PC-9 (cell line): ENCODE measurements around the gene PRMT5. TPM values are rescaled to one million over a fixed set of nuclear protein-coding genes. Genes with fewer than 3 reads are reported as not detected.

Experiments
- BruUV-seq: library from RNA; stranded (reverse); fragments of 400-500 nt; replicated peaks from 2 replicates; lab custom pipeline; 2021; lab: Mats Ljungman, UMichigan
- CTCF ChIA-PET: fragments of 300-600 bp; sonication (Branson Sonifier 250); formaldehyde crosslinking; loops from one replicate; lab custom pipeline; 2022; ENCODE audit warnings: antibody characterized with exemption; lab: Charles Lee
- POLR2A ChIA-PET: fragments of 300-600 bp; sonication (Branson Sonifier 250); formaldehyde crosslinking; loops from one replicate; lab custom pipeline; 2022; ENCODE audit warnings: antibody characterized with exemption; ENCODE audit not compliant: unreplicated experiment; lab: Charles Lee
- DNase-seq, 2 experiments: peaks; one replicate each; pipeline versions ENCODE4 v3.0.0 to v3.0.0-alpha.2; 2015 to 2022; ENCODE audit warnings: mixed read lengths in 1 of 2
- H2AFZ ChIP-seq: fragments of 200-600 bp; sonication (generic); 2 replicates; pipeline ENCODE4 v1.8.1; 2017; ENCODE audit warnings: antibody characterized with exemption
- H3F3A ChIP-seq: fragments of 200-600 bp; sonication (generic); 2 replicates; pipeline ENCODE4 v1.8.1; 2017; ENCODE audit warnings: antibody characterized with exemption, mild to moderate bottlenecking, low read depth; ENCODE audit not compliant: insufficient read depth
- H3K27ac ChIP-seq: fragments of 200-600 bp; sonication (generic); 2 replicates; pipeline ENCODE4 v1.6.1; 2016; ENCODE audit warnings: mixed run types
- H3K27me3 ChIP-seq: fragments of 200-600 bp; sonication (generic); 2 replicates; pipeline ENCODE4 v1.6.1; 2016; ENCODE audit warnings: low read depth, mixed run types; ENCODE audit not compliant: insufficient read depth
- H3K36me3 ChIP-seq: fragments of 200-600 bp; sonication (generic); 2 replicates; pipeline ENCODE4 v1.6.1; 2016; ENCODE audit warnings: low read depth, mixed run types
- H3K4me1 ChIP-seq: fragments of 200-600 bp; sonication (generic); replicated peaks from 2 replicates; pipeline ENCODE4 v1.6.1; 2016; ENCODE audit warnings: mixed run types; ENCODE audit not compliant: insufficient read depth
- H3K4me2 ChIP-seq: fragments of 200-600 bp; sonication (generic); 2 replicates; pipeline ENCODE4 v1.6.1; 2017; ENCODE audit warnings: mixed run types
- H3K4me3 ChIP-seq: fragments of 200-600 bp; sonication (generic); 2 replicates; pipeline ENCODE4 v1.6.1; 2016; ENCODE audit warnings: mixed run types
- H3K79me2 ChIP-seq: fragments of 200-600 bp; sonication (generic); 2 replicates; pipeline ENCODE4 v1.6.1; 2017; ENCODE audit warnings: low read depth, mixed run types
- H3K9me2 ChIP-seq: fragments of 200-600 bp; sonication (generic); 2 replicates; pipeline ENCODE4 v1.8.1; 2017; ENCODE audit warnings: mild to moderate bottlenecking; ENCODE audit not compliant: insufficient read depth
- H3K9me3 ChIP-seq: fragments of 200-600 bp; sonication (generic); 2 replicates; pipeline ENCODE4 v1.8.1; 2016; ENCODE audit warnings: low read depth; ENCODE audit not compliant: insufficient read depth
- H4K20me1 ChIP-seq: fragments of 200-600 bp; sonication (generic); 2 replicates; pipeline ENCODE4 v1.8.1; 2017; ENCODE audit not compliant: insufficient read depth
- EZH2 ChIP-seq: fragments of 200-600 bp; sonication (generic); IDR thresholded peaks from 2 replicates; pipeline ENCODE4 v1.8.0; 2017; ENCODE audit warnings: antibody characterized with exemption, low read depth
- intact Hi-C: fragments of 100-400 bp; cut with micrococcal nuclease; formaldehyde crosslinking; loops from one replicate; pipeline ENCODE4 v1.10.0; 2022; ENCODE audit not compliant: unreplicated experiment
- total RNA-seq: library from RNA; stranded (reverse); gene quantifications from 2 replicates; pipeline ENCODE4 v1.2.3, GENCODE V29; 2021
- TF ChIP-seq, protein P1 (sequence below): fragments of 200-600 bp; sonication (generic); conservative IDR thresholded peaks from 2 replicates; pipeline ENCODE4 v1.6.1; 2017; ENCODE audit warnings: mixed run types, antibody characterized with exemption, mild to moderate bottlenecking, moderate library complexity

PRMT5 gene
- total RNA-seq, 1 experiment from 2014 or later, result 73.2 TPM

DNA sequence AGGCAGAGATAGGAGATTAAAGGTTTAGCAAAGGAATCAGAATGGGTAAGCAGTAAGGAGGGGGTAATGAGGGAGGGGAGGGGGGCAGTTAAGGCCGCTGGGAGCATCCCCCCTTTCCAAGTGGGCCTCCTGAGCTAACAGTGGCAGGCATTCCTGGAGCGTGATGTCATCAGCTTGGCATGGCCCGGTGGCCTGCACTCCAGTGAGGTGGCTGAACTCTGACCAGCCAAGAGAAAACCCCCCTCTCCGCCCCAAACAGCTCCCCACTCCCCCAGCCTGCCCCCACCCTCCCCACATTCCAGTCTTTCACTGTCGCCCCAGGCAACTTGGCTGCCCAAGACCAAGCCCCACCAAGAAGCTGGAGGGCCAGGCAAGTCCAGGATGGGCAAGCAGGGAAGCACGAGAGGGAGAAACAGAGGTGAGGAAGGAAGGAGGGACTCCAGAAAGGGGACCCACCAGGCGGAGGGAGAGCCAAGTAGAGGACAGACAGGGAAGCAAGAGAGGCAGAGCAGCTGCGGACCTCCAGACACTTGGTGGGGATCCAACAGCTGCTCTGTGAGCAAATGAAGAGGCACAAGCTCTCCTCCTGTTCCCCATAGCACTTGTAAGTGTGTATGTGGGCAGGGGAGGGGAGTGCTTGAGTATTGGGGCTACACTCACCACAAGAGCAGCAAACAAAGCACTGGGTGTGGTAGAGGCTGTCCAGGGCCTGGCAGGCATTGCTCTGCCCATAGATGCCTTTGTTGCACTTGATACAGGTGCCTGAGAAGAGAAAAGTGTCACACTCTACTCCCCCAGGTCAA lies 48.7 kb upstream of the PRMT5 start:
- Histone ChIP-seq H4K20me1 (no peaks in the 10 kb centered on the region), H3K4me1 (peaks cover 45% of the 10 kb centered on the region), H3K27ac (peak overlapping the region; percentile 76), H3K36me3 (peaks cover 5% of the 10 kb centered on the region; the same call in 1 of the 2 replicates), H3K9me3 (no peaks in the 10 kb centered on the region), H3K9me2 (no peaks in the 10 kb centered on the region), H3K4me3 (peak overlapping the region; percentile 38; the same call in 1 of the 2 replicates), H3K79me2 (peaks cover 26% of the 10 kb centered on the region), H3K27me3 (no peaks in the 10 kb centered on the region), H3F3A (peaks cover 33% of the 10 kb centered on the region), H2AFZ (no peak overlapping the region), H3K4me2 (peak overlapping the region; percentile 87)
- ChIA-PET POLR2A (interaction anchor here (0.6 to 1.0 kb wide), 4 partner anchors 89 to 379 kb away, joined by 3 to 7 read pairs (median 4); partner anchors contain the start of genes ACIN1 and C14orf119), CTCF (interaction anchor here (0.6 to 2.7 kb wide), 4 partner anchors 9 to 91 kb away, joined by 3 to 12 read pairs (median 8); no protein-coding TSS in a partner anchor)
- TF ChIP-seq EZH2, result no peak
- TF ChIP-seq, protein P1, sequence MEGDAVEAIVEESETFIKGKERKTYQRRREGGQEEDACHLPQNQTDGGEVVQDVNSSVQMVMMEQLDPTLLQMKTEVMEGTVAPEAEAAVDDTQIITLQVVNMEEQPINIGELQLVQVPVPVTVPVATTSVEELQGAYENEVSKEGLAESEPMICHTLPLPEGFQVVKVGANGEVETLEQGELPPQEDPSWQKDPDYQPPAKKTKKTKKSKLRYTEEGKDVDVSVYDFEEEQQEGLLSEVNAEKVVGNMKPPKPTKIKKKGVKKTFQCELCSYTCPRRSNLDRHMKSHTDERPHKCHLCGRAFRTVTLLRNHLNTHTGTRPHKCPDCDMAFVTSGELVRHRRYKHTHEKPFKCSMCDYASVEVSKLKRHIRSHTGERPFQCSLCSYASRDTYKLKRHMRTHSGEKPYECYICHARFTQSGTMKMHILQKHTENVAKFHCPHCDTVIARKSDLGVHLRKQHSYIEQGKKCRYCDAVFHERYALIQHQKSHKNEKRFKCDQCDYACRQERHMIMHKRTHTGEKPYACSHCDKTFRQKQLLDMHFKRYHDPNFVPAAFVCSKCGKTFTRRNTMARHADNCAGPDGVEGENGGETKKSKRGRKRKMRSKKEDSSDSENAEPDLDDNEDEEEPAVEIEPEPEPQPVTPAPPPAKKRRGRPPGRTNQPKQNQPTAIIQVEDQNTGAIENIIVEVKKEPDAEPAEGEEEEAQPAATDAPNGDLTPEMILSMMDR, result no peak
- intact Hi-C loops, result no loop called here
- peak; percentile 82 to 83 for DNase-seq
- no TSS peak for BruUV-seq

DNA sequence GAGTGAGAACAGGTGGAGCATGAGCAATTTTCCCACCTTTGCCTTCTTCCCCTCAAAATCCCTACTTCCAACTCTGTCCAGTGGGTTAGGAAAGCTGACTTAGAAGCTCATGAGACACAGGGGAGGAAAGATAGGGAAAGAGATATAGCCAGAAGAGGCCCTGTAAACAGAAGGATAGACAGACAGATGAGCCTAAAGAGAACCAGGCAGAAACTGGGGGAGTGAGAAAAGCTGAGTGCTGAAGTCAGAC lies 48.2 kb upstream of the PRMT5 start:
- peaks cover 5% of the 10 kb centered on the region for H3K36me3 ChIP-seq
- intact Hi-C loops, result no loop called here
- peak overlapping the region; percentile 73 for H3K27ac ChIP-seq
- DNase-seq, result no peak
- peak overlapping the region; percentile 2; the same call in 1 of the 2 replicates for H3K4me3 ChIP-seq
- no peaks in the 10 kb centered on the region for H3K9me3 ChIP-seq
- CTCF ChIA-PET, result interaction anchor here (1.2 to 2.7 kb wide), 3 partner anchors 9 to 92 kb away, joined by 3 to 12 read pairs (median 6); no protein-coding TSS in a partner anchor
- no TSS peak for BruUV-seq
- POLR2A ChIA-PET, result interaction anchor here (0.5 to 1.0 kb wide), 4 partner anchors 118 to 1075 kb away, joined by 3 to 8 read pairs (median 6); partner anchors contain the start of genes ACIN1 and C14orf119
- no peaks in the 10 kb centered on the region for H3K27me3 ChIP-seq
- TF ChIP-seq, protein P1, result no peak
- TF ChIP-seq EZH2, result no peak
- peaks cover 31% of the 10 kb centered on the region for H3F3A ChIP-seq
- peaks cover 45% of the 10 kb centered on the region for H3K4me1 ChIP-seq
- peak overlapping the region; percentile 87 for H3K4me2 ChIP-seq
- H3K79me2 ChIP-seq, result peaks cover 26% of the 10 kb centered on the region
- no peaks in the 10 kb centered on the region for H4K20me1 ChIP-seq
- H3K9me2 ChIP-seq, result no peaks in the 10 kb centered on the region
- no peak overlapping the region for H2AFZ ChIP-seq

DNA sequence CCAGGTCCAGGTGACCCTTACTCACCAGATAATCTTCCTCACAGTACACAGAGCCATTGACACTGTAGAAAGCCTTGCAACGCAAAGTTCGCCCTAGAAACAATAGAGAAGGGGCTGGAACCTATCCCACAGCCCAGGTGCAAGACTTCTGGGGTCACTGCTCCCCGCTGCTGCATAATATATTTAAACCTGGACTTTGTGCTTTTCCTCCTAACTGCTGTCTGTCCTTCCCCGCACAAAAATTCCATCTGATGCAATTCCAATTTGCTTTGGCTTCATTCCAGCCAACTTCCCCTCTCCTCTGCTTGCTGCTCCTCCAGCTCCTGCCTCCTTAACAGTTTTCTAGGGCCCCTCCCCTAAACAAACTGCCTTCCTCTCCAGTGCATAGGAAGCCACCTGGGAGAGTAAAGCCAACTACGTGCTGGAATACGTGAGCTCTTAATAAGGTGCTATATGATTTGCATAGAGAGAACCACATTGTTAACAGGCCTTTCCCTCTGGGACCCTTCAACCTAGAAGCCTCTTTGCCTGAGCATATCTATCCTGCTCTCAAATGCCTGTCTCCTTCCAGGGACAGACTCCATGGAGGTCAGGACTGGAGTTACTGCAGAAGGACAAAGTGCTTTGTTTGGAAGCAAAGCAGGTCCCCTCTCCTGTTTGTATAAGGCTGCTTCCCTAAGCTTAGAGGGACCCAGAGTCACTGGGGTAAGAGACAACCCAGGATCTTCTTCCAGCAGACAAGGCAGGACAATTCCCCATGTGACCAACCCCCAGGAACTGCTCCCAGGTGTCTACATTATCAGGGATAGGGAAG lies 47.7 kb upstream of the PRMT5 start:
- intact Hi-C loops, result no loop called here
- peaks cover 5% of the 10 kb centered on the region for H3K36me3 ChIP-seq
- BruUV-seq, result no TSS peak
- peaks cover 22% of the 10 kb centered on the region for H3K79me2 ChIP-seq
- H3K27ac ChIP-seq, result peak overlapping the region; percentile 73
- peak overlapping the region; percentile 87 for H3K4me2 ChIP-seq
- DNase-seq, result peak; percentile 18 to 55
- ChIA-PET POLR2A (interaction anchor here (0.5 to 0.7 kb wide), 2 partner anchors 378 to 1076 kb away, joined by 7 to 8 read pairs; no protein-coding TSS in a partner anchor), CTCF (interaction anchor here (0.7 to 2.7 kb wide), 4 partner anchors 10 to 92 kb away, joined by 3 to 12 read pairs (median 6); no protein-coding TSS in a partner anchor)
- no peaks in the 10 kb centered on the region for H4K20me1 ChIP-seq
- no peak overlapping the region for H2AFZ ChIP-seq
- H3K4me3 ChIP-seq, result peak overlapping the region; percentile 2; the same call in 1 of the 2 replicates
- H3K9me2 ChIP-seq, result no peaks in the 10 kb centered on the region
- no peaks in the 10 kb centered on the region for H3K9me3 ChIP-seq
- peaks cover 45% of the 10 kb centered on the region for H3K4me1 ChIP-seq
- H3K27me3 ChIP-seq, result no peaks in the 10 kb centered on the region
- peaks cover 31% of the 10 kb centered on the region for H3F3A ChIP-seq
- TF ChIP-seq, protein P1, result no peak
- no peak for TF ChIP-seq EZH2
